HepG2 (cell line): ENCODE measurements around the gene DUOXA1. TPM values are rescaled to one million over a fixed set of nuclear protein-coding genes. Genes with fewer than 3 reads are reported as not detected.
"Not testable (repeated sequence)": the region's sequence is repeated elsewhere in the genome, so short reads cannot be mapped to it uniquely, and the experiment has no call there.

Source experiments
- ATAC-seq: fragments of 200-7000 bp; cut with Tn5 transposase; 3 replicates; pipeline ENCODE4 v1.9.1; 2020; ENCODE audit warnings: mild to moderate bottlenecking, moderate library complexity
- BruUV-seq: library from RNA; stranded (reverse); fragments of 400-500 nt; replicated peaks from 2 replicates; lab custom pipeline; 2021; lab: Mats Ljungman, UMichigan
- CTCF ChIA-PET: fragments of 300-600 bp; formaldehyde crosslinking; extraction: SDS; loops from one replicate; lab custom pipeline; 2021; ENCODE audit warnings: low total read pairs, inconsistent platforms, low intra/inter-chr PET ratio; lab: Yijun Ruan, JAX
- POLR2A ChIA-PET: fragments of 350-600 bp; sonication (Branson Sonifier 250); formaldehyde crosslinking; loops from one replicate; lab custom pipeline; 2020; ENCODE audit warnings: antibody characterized with exemption, inconsistent platforms; lab: Yijun Ruan, JAX
- DNase-seq: peaks from one replicate; pipeline ENCODE4 v3.0.0-alpha.2; 2015; ENCODE audit warnings: low spot score
- FAIRE-seq: peaks from 3 replicates; lab custom pipeline; 2011; peaks lifted over from hg19 to GRCh38; lab: Jason Lieb, UNC
- H2AFZ ChIP-seq: one replicate; pipeline ENCODE4 v1.6.1; 2011; ENCODE audit warnings: low read length, inconsistent platforms
- H3K27ac ChIP-seq: fragments of 300-600 bp; 3 replicates; pipeline ENCODE4 v1.8.0; 2011; ENCODE audit warnings: mixed run types, mild to moderate bottlenecking, mixed read lengths, low read length, inconsistent platforms; ENCODE audit not compliant: insufficient read depth; ENCODE audit errors: extremely low read length
- H3K27me3 ChIP-seq, 2 experiments: fragments of 200-600 bp in 1 of 2; 2 replicates in 1 of 2; 3 replicates in 1 of 2; pipeline versions ENCODE4 v1.6.0 to v1.8.0; 2011; ENCODE audit warnings: low read length in 2 of 2, mild to moderate bottlenecking in 2 of 2, moderate library complexity in 2 of 2, inconsistent platforms in 1 of 2; ENCODE audit not compliant: insufficient read depth in 2 of 2, control insufficient read depth in 1 of 2
- H3K36me3 ChIP-seq, 2 experiments: fragments of 200-600 bp in 1 of 2; replicated peaks in 1 of 2; 2 replicates in 1 of 2; 3 replicates in 1 of 2; pipeline versions ENCODE4 v1.5.1 to v1.8.0; 2011; ENCODE audit warnings: low read length in 2 of 2, inconsistent platforms in 1 of 2; ENCODE audit not compliant: insufficient read depth in 2 of 2, control insufficient read depth in 1 of 2
- H3K4me1 ChIP-seq: 2 replicates; pipeline ENCODE4 v1.5.1; 2012; ENCODE audit warnings: low read length, inconsistent platforms; ENCODE audit not compliant: insufficient read depth
- H3K4me2 ChIP-seq: 2 replicates; pipeline ENCODE4 v1.6.0; 2011; ENCODE audit warnings: low read depth, low read length, inconsistent platforms
- H3K4me3 ChIP-seq, 3 experiments: fragments of 200-600 bp in 1 of 3; sonication (generic), shearing (Covaris generic) in 1 of 3; replicated peaks in 1 of 3; 2 replicates each; pipeline ENCODE4 v1.5.1; 2011 to 2016; ENCODE audit warnings: low read length in 3 of 3, inconsistent platforms in 2 of 3, low read depth in 2 of 3, mild to moderate bottlenecking in 2 of 3, control low read depth in 1 of 3, mixed read lengths in 1 of 3; ENCODE audit not compliant: insufficient read depth in 1 of 3
- H3K79me2 ChIP-seq: one replicate; pipeline ENCODE4 v1.6.1; 2011; ENCODE audit warnings: low read length, inconsistent platforms; ENCODE audit not compliant: insufficient read depth
- H3K9ac ChIP-seq: 2 replicates; pipeline ENCODE4 v1.6.0; 2011; ENCODE audit warnings: mild to moderate bottlenecking, low read depth, low read length, inconsistent platforms; ENCODE audit not compliant: insufficient read depth
- H3K9me3 ChIP-seq: 2 replicates; pipeline ENCODE4 v1.5.1; 2012; ENCODE audit warnings: mild to moderate bottlenecking, low read length
- H4K20me1 ChIP-seq: 2 replicates; pipeline ENCODE4 v1.6.0; 2011; ENCODE audit warnings: inconsistent platforms, mild to moderate bottlenecking, low read length, moderate library complexity; ENCODE audit not compliant: insufficient read depth
- ELF3 ChIP-seq: IDR thresholded peaks from 2 replicates; pipeline ENCODE4 v1.6.1; 2016; ENCODE audit warnings: missing genetic modification reagents, missing compliant biosample characterization
- GATAD2A ChIP-seq: IDR thresholded peaks from 2 replicates; pipeline ENCODE4 v1.6.1; 2016
- HNF4A ChIP-seq: sonication (generic); formaldehyde crosslinking; IDR thresholded peaks from 2 replicates; pipeline ENCODE4 v1.4.0; 2020; ENCODE audit warnings: missing genetic modification reagents
- NCOA2 ChIP-seq: sonication (generic); formaldehyde crosslinking; IDR thresholded peaks from 2 replicates; pipeline ENCODE4 v1.8.0; 2022; ENCODE audit warnings: inconsistent platforms
- RARA ChIP-seq: IDR thresholded peaks from 2 replicates; pipeline ENCODE4 v1.6.1; 2016; ENCODE audit warnings: missing genetic modification reagents, missing compliant biosample characterization
- WGBS: methylation state at CpG from one replicate; pipeline ENCODE4 v1.1.6; 2017; ENCODE audit warnings: low lambda C conversion rate; 5-methylcytosine and 5-hydroxymethylcytosine counted together
- in situ Hi-C: cut with HindIII; loops from 2 replicates; pipeline ENCODE4 v1.10.0; 2017; ENCODE audit warnings: low pct_unique_long_range_greater_than_20kb; ENCODE audit not compliant: extremely low pct_ligation_motif_present
- intact Hi-C: fragments of 100-400 bp; cut with micrococcal nuclease; formaldehyde crosslinking; loops from one replicate; pipeline ENCODE4 v1.10.0; 2022; ENCODE audit not compliant: unreplicated experiment
- polyA plus RNA-seq, 8 experiments: library from polyadenylated mRNA; depleted of rRNA in 3 of 8; stranded (reverse) in 7 of 8; unstranded in 1 of 8; fragments of >200 nt; fragmentation: Illumina TruSeq in 4 of 8; extraction: Trizol in 4 of 8; gene quantifications; 2 replicates each; pipeline versions ENCODE4 v1.2.1 to v1.2.3, GENCODE V29; 2011 to 2016; ENCODE audit warnings: low read depth in 4 of 8, missing spikeins in 1 of 8, mixed read lengths in 1 of 8; ENCODE audit not compliant: insufficient read depth in 1 of 8
- total RNA-seq, 5 experiments: library from RNA; depleted of rRNA; stranded (reverse); fragments of >200 nt; fragmentation: Illumina TruSeq; extraction: Trizol; gene quantifications; 2 replicates each; pipeline ENCODE4 v1.2.3, GENCODE V29; 2016; ENCODE audit warnings: low read depth in 1 of 5
- TF ChIP-seq, protein P1 (sequence below): IDR thresholded peaks from 2 replicates; pipeline ENCODE4 v1.4.0; 2020; ENCODE audit warnings: mild to moderate bottlenecking, missing genetic modification reagents

DUOXA1 gene
- total and polyA plus RNA-seq, 2 of the 13 experiments (the other 11 are each of a cell fraction or from before 2014, with no cell fraction given), result not detected

DNA sequence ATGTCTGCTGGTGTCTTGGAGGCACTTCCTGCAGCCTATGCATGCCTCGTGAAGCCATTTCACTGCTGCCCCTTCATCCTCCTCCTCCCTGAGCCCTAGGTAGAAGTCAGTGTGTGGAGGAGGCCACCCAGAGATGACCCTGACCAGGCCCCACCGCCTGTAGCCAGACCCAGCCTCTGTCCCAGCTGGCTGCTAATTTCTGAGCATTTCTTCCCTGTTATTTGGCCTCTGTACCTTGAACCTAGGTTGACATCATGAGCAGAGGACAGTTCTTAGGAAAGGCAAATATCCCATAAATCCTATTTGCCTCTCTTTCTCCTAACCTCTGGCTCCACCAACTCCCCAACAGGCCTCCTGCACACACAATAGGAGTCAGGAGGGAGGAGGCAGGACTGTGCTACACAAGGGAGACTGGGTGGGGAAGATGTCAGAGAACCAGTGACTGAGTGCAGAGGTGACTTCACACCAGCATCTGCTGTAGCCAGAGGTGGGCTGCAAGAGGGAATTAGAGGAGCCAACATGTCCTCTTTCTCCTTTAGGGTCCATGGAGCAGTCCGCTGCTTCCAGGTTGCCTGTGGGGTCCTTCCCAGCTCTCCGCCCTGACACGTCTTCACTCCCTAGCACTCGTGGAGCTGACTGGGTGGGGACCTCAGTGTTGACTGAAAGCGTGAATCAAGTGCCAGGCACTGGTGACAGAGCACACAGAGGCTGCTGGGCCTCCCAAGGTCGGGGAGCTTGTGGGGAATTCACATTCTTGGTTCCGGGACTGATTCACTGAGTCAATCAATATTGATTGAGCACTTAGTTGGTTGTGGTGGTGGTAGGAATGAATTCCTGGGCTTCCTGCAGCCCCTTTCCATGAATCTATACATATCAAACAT lies 54.0 kb downstream of the DUOXA1 start:
- H3K4me3 ChIP-seq, intact Hi-C loops, in situ Hi-C loops, H2AFZ ChIP-seq, POLR2A ChIA-PET, H3K27me3 ChIP-seq, CTCF ChIA-PET, H3K9me3 ChIP-seq, H3K4me2 ChIP-seq, H3K9ac ChIP-seq, H3K79me2 ChIP-seq, H3K36me3 ChIP-seq, H3K27ac ChIP-seq, H4K20me1 ChIP-seq, DNase-seq: not testable (repeated sequence)
- no CpG with 5 or more reads among the region's 9 CpGs for WGBS
- TSS peak; percentile 34 for BruUV-seq
- H3K4me1 ChIP-seq, result peaks cover 12% of the 10 kb centered on the region; the same call in 1 of the 2 replicates
- 0 out of 2 replicates have a peak, but pooled peaks have one; percentile 27 for TF ChIP-seq GATAD2A
- TF ChIP-seq, protein P1, sequence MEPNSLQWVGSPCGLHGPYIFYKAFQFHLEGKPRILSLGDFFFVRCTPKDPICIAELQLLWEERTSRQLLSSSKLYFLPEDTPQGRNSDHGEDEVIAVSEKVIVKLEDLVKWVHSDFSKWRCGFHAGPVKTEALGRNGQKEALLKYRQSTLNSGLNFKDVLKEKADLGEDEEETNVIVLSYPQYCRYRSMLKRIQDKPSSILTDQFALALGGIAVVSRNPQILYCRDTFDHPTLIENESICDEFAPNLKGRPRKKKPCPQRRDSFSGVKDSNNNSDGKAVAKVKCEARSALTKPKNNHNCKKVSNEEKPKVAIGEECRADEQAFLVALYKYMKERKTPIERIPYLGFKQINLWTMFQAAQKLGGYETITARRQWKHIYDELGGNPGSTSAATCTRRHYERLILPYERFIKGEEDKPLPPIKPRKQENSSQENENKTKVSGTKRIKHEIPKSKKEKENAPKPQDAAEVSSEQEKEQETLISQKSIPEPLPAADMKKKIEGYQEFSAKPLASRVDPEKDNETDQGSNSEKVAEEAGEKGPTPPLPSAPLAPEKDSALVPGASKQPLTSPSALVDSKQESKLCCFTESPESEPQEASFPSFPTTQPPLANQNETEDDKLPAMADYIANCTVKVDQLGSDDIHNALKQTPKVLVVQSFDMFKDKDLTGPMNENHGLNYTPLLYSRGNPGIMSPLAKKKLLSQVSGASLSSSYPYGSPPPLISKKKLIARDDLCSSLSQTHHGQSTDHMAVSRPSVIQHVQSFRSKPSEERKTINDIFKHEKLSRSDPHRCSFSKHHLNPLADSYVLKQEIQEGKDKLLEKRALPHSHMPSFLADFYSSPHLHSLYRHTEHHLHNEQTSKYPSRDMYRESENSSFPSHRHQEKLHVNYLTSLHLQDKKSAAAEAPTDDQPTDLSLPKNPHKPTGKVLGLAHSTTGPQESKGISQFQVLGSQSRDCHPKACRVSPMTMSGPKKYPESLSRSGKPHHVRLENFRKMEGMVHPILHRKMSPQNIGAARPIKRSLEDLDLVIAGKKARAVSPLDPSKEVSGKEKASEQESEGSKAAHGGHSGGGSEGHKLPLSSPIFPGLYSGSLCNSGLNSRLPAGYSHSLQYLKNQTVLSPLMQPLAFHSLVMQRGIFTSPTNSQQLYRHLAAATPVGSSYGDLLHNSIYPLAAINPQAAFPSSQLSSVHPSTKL (CRISPR knock-in tag), result peak; percentile 36
- peak; percentile 48 for TF ChIP-seq RARA (CRISPR knock-in tag)
- TF ChIP-seq ELF3 (CRISPR knock-in tag), result 0 out of 2 replicates have a peak, but pooled peaks have one; percentile 16
- TF ChIP-seq HNF4A (CRISPR knock-in tag), result peak; percentile 58
- peak; percentile 25; the same call in 1 of the 2 replicates for TF ChIP-seq NCOA2 (CRISPR knock-in tag)
- FAIRE-seq, result peak; percentile 99
- ATAC-seq, result peak; percentile 87

DNA sequence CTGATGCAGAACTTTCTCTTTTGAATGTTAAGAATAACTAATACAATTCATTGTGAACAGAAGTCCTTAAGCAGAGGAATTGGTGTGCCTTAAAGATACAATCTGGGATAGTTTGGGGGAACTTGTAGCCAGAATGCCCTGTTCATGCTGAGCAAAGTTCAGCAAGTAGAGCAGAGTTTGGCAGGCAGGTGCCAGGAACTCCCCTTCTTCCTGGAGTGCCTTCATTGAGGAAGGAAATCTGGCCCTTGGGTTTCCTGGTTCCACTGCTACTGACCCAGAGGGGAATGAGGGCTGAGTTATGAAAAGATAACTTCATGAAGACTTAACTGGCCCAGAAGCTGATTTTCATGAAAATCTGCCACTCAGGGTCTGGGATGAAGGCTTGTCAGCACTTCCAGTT lies 56.1 kb downstream of the DUOXA1 start:
- peak; percentile 8 for FAIRE-seq
- H3K4me2 ChIP-seq, H3K4me3 ChIP-seq, ATAC-seq, H3K79me2 ChIP-seq, H3K27ac ChIP-seq, POLR2A ChIA-PET, DNase-seq, H4K20me1 ChIP-seq, in situ Hi-C loops, H3K36me3 ChIP-seq, intact Hi-C loops, H3K27me3 ChIP-seq, H2AFZ ChIP-seq, H3K9ac ChIP-seq, CTCF ChIA-PET, H3K9me3 ChIP-seq: not testable (repeated sequence)
- TSS peak; percentile 28 for BruUV-seq
- peaks cover 17% of the 10 kb centered on the region for H3K4me1 ChIP-seq

DNA sequence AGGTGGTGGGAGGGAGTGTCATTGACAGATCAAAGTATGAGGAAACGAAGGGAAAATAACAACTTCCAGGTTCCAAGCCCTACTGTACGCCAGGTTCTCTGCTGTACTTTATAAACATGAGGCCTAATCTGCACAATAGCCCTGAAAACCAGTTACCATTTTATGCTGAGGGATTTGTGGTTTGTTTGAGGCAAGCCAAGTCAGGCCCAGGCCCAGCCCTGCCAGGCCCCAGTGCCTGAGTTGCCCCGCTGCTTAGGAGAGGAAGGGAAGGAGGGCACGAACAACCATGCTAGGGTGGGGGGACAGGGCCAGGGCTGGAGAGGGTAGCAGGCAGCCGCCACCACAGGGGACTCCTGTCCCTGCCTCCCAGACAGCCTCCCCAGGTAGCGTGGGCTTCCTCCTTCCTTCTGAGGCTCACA lies 59.7 kb downstream of the DUOXA1 start:
- CTCF ChIA-PET, ATAC-seq: not testable (repeated sequence)

More for the DNA sequence above, 59.7 kb downstream of the DUOXA1 start:
- H3K9ac ChIP-seq, H4K20me1 ChIP-seq, H3K4me2 ChIP-seq, H3K9me3 ChIP-seq, FAIRE-seq, intact Hi-C loops, H2AFZ ChIP-seq, BruUV-seq, DNase-seq, H3K27me3 ChIP-seq, H3K4me3 ChIP-seq, POLR2A ChIA-PET, H3K27ac ChIP-seq, H3K79me2 ChIP-seq: not testable (repeated sequence)
- in situ Hi-C loops, result loop anchor here (10.0 kb wide), 1 partner anchor 55 kb away; the partner anchor contains the start of genes DUOX1 and DUOXA1
- H3K4me1 ChIP-seq, result peaks cover 13% of the 10 kb centered on the region
- H3K36me3 ChIP-seq, result peaks cover 5 to 21% of the 10 kb centered on the region in 2 experiments; a peak in 4 of 5 replicates
- 95% methylated on average over 4 of the region's 6 CpGs for WGBS
